PC-3 (cell line): ENCODE measurements around the gene ELOVL3.

Experiments
- CTCF ChIP-seq: fragments of 300-600 bp; sonication (generic); conservative IDR thresholded peaks from 2 replicates; pipeline ENCODE4 v1.5.1; 2017; ENCODE audit warnings: antibody characterized with exemption, low read depth, mild to moderate bottlenecking, low read length
- EZH2 ChIP-seq: fragments of 300-600 bp; sonication (generic); IDR thresholded peaks from one replicate; pipeline ENCODE4 v1.6.1; 2017; ENCODE audit warnings: antibody characterized with exemption, mild to moderate bottlenecking, low read length; ENCODE audit not compliant: unreplicated experiment
- EZH2phosphoT487 ChIP-seq: fragments of 300-600 bp; sonication (generic); IDR thresholded peaks from 2 replicates; pipeline ENCODE4 v1.6.1; 2018; ENCODE audit warnings: mild to moderate bottlenecking, antibody characterized with exemption, low read length, borderline replicate concordance

- TF ChIP-seq CTCF: no peak
- no peak for TF ChIP-seq EZH2phosphoT487
- no peak for TF ChIP-seq EZH2
Observed at GRCh38 chr10:102227050-102227449, 951 bp downstream of the ELOVL3 start.
